ENCODE data around the gene FERD3L. TPM values are rescaled to one million over a fixed set of nuclear protein-coding genes. Genes with fewer than 3 reads are reported as not detected.

Gene FERD3L
- total and polyA plus RNA-seq, 2 of the 8 experiments (the other 6 are each of a cell fraction or from before 2014, with no cell fraction given): not detected

GRCh38 chr7:19106241-19107080 lies 38.8 kb downstream of the FERD3L start (continued):
- TF ChIP-seq SP4 (IDR thresholded peaks at IDR 0.05; ENCODE audit: low read length) (no peak), E2F6 (IDR thresholded peaks at IDR 0.05) (no peak), BCL11A (IDR thresholded peaks at IDR 0.05; ENCODE audit: low read depth in 2 of 2, low read length in 2 of 2) (no peak), POLR2A (IDR thresholded peaks at IDR 0.05; ENCODE audit: control extremely low read depth in 1 of 2, low read depth in 2 of 2, low read length in 2 of 2) (no peak), CHD2 (IDR thresholded peaks at IDR 0.05; ENCODE audit: low read length) (no peak), MAFK (IDR thresholded peaks at IDR 0.05; ENCODE audit: low read depth, low read length) (no peak), KDM5A (IDR thresholded peaks at IDR 0.05; ENCODE audit: low read length) (no peak), ZNF274 (IDR thresholded peaks at IDR 0.05; ENCODE audit: borderline replicate concordance, extremely low read depth, low read length) (no peak), HDAC2 (IDR thresholded peaks at IDR 0.05; ENCODE audit: borderline replicate concordance in 1 of 2, low read depth in 2 of 2, low read length in 2 of 2) (no peak), JUND (IDR thresholded peaks at IDR 0.05; ENCODE audit: low read length) (no peak), SIN3A (conservative IDR thresholded peaks at IDR 0.05 in 1 of 2, IDR thresholded peaks at IDR 0.05 in 1 of 2; ENCODE audit: low read depth in 1 of 2, low read length in 2 of 2) (no peak), RXRA (IDR thresholded peaks at IDR 0.05; ENCODE audit: insufficient read depth, low read depth, low read length) (no peak), POU5F1 (IDR thresholded peaks at IDR 0.05; ENCODE audit: low read depth, low read length) (no peak), NRF1 (IDR thresholded peaks at IDR 0.05; ENCODE audit: low read depth, low read length) (no peak), SRF (IDR thresholded peaks at IDR 0.05; ENCODE audit: low read depth, low read length) (no peak), BRCA1 (IDR thresholded peaks at IDR 0.05; ENCODE audit: low read depth, low read length) (no peak), ASH2L (IDR thresholded peaks at IDR 0.05; ENCODE audit: low read length) (peak; percentile 54), TBP (IDR thresholded peaks at IDR 0.05; ENCODE audit: low read depth, low read length) (no peak), PHF8 (conservative IDR thresholded peaks at IDR 0.05; ENCODE audit: low read depth, low read length) (no peak), KDM4A (IDR thresholded peaks at IDR 0.05; ENCODE audit: low read depth, low read length, severe bottlenecking) (no peak), RFX5 (IDR thresholded peaks at IDR 0.05; ENCODE audit: borderline replicate concordance, low read depth, low read length) (no peak), CBX5 (IDR thresholded peaks at IDR 0.05; ENCODE audit: low read depth, low read length) (no peak), NANOG (IDR thresholded peaks at IDR 0.05; ENCODE audit: insufficient read depth, low read depth, low read length, poor library complexity, severe bottlenecking) (no peak), YY1 (IDR thresholded peaks at IDR 0.05; ENCODE audit: low read depth, low read length) (no peak), TAF7 (optimal IDR thresholded peaks at IDR 0.05; ENCODE audit: borderline replicate concordance, low read depth, low read length) (no peak)

All from H1 (cell line).